OCI-LY7 (cell line): ENCODE data around the gene CCL25.
A peak's percentile ranks its signal among the peaks of the same experiment; 100 is the strongest.

ENCODE experiments used
- CTCF ChIP-seq: fragments of 200-600 bp; sonication (generic); conservative IDR thresholded peaks from 2 replicates; pipeline ENCODE4 v1.5.1; 2014; ENCODE audit warnings: mild to moderate bottlenecking, antibody characterized with exemption, low read length, moderate library complexity, mixed read lengths
- EZH2phosphoT487 ChIP-seq: fragments of 200-600 bp; sonication (generic); IDR thresholded peaks from 2 replicates; pipeline ENCODE4 v1.6.1; 2018; ENCODE audit warnings: low read depth, borderline replicate concordance, mild to moderate bottlenecking, mixed run types, antibody characterized with exemption, low read length, moderate library complexity, mixed read lengths

- TF ChIP-seq CTCF (peak; percentile 64; the same call in 1 of the 2 replicates), EZH2phosphoT487 (no peak)
Observed at GRCh38 chr19:8096071-8096470, 43.5 kb downstream of the CCL25 start.
